HEK293T (cell line): ENCODE measurements around the gene SLC27A2.

Experiments used
- BHLHE40 ChIP-seq: fragments of 450-650 bp; IDR thresholded peaks from 2 replicates; pipeline ENCODE4 v1.6.1; 2016; ENCODE audit warnings: mild to moderate bottlenecking, moderate library complexity, borderline replicate concordance
- ELF4 ChIP-seq: fragments of 450-650 bp; IDR thresholded peaks from 2 replicates; pipeline ENCODE4 v1.6.1; 2017; ENCODE audit warnings: antibody characterized with exemption
- FOXA1 ChIP-seq: fragments of 450-650 bp; IDR thresholded peaks from 2 replicates; pipeline ENCODE4 v1.6.1; 2016; ENCODE audit warnings: mild to moderate bottlenecking
- FOXK2 ChIP-seq: fragments of 450-650 bp; IDR thresholded peaks from 2 replicates; pipeline ENCODE4 v1.6.1; 2016; ENCODE audit warnings: mild to moderate bottlenecking
- FOXM1 ChIP-seq: fragments of 450-650 bp; IDR thresholded peaks from 2 replicates; pipeline ENCODE4 v1.6.1; 2017; ENCODE audit warnings: mild to moderate bottlenecking, borderline replicate concordance
- HDGF ChIP-seq: fragments of 450-650 bp; IDR thresholded peaks from 2 replicates; pipeline ENCODE4 v1.6.1; 2017; ENCODE audit warnings: antibody characterized with exemption, borderline replicate concordance
- L3MBTL2 ChIP-seq: fragments of 450-650 bp; conservative IDR thresholded peaks from 2 replicates; pipeline ENCODE4 v1.6.1; 2016; ENCODE audit warnings: mild to moderate bottlenecking
- NFRKB ChIP-seq: fragments of 450-650 bp; IDR thresholded peaks from 2 replicates; pipeline ENCODE4 v1.6.1; 2016; ENCODE audit warnings: mild to moderate bottlenecking, moderate library complexity
- PKNOX1 ChIP-seq: fragments of 450-650 bp; IDR thresholded peaks from 2 replicates; pipeline ENCODE4 v1.6.1; 2016
- SP1 ChIP-seq: fragments of 450-650 bp; IDR thresholded peaks from 2 replicates; pipeline ENCODE4 v1.6.1; 2017
- SUZ12 ChIP-seq: fragments of 450-650 bp; IDR thresholded peaks from 2 replicates; pipeline ENCODE4 v1.6.1; 2016; ENCODE audit warnings: mild to moderate bottlenecking
- TARDBP ChIP-seq: fragments of 450-650 bp; IDR thresholded peaks from 2 replicates; pipeline ENCODE4 v1.6.1; 2016
- ZNF384 ChIP-seq: fragments of 450-650 bp; IDR thresholded peaks from 2 replicates; pipeline ENCODE4 v1.6.1; 2016

GRCh38 chr15:50151476-50151875 is 30.5 kb upstream of the SLC27A2 start:
- TF ChIP-seq BHLHE40 (no peak), ELF4 (no peak), FOXK2 (no peak), HDGF (no peak), PKNOX1 (no peak), SP1 (no peak), SUZ12 (no peak), ZNF384 (no peak), TARDBP (no peak), NFRKB (no peak), L3MBTL2 (no peak), FOXM1 (no peak), FOXA1 (no peak)
